Measurements from ENCODE around the gene COL5A1. TPM values are rescaled to one million over a fixed set of nuclear protein-coding genes. Genes with fewer than 3 reads are reported as not detected.

The COL5A1 gene
- total RNA-seq, 2 donors from 2014 or later: 10.9 to 22.0 TPM

GRCh38 chr9:134726722-134727034, 85.1 kb downstream of the COL5A1 start:
- Histone ChIP-seq H3K27me3 (no peaks in the 10 kb centered on the region), H3K27ac (no peak overlapping the region), H3K4me1 (peaks cover 0 to 18% of the 10 kb centered on the region in 2 donors), H3K9me3 (no peaks in the 10 kb centered on the region), H3K4me3 (no peak overlapping the region), H3K36me3 (no peaks in the 10 kb centered on the region)
- TF ChIP-seq CTCF (IDR thresholded peaks at IDR 0.05): no peak
- DNase-seq (ENCODE audit: low spot score): no peak

GRCh38 chr9:134728021-134728795, 86.6 kb downstream of the COL5A1 start:
- no peaks in the 10 kb centered on the region for H3K9me3 ChIP-seq
- peak overlapping the region in 1 of 2 donors; percentile 16 for H3K27ac ChIP-seq
- DNase-seq (ENCODE audit: low spot score): no peak
- H3K36me3 ChIP-seq: no peaks in the 10 kb centered on the region
- no peak for TF ChIP-seq CTCF (IDR thresholded peaks at IDR 0.05)
- no peaks in the 10 kb centered on the region for H3K27me3 ChIP-seq
- no peak overlapping the region for H3K4me3 ChIP-seq
- H3K4me1 ChIP-seq: peaks cover 0 to 21% of the 10 kb centered on the region in 2 donors

GRCh38 chr9:134728801-134729495, 87.3 kb downstream of the COL5A1 start:
- no peak for DNase-seq (ENCODE audit: low spot score)
- TF ChIP-seq CTCF (IDR thresholded peaks at IDR 0.05): no peak
- Histone ChIP-seq H3K9me3 (no peaks in the 10 kb centered on the region), H3K36me3 (no peaks in the 10 kb centered on the region), H3K27ac (peak overlapping the region in 1 of 2 donors; percentile 16), H3K27me3 (no peaks in the 10 kb centered on the region), H3K4me3 (no peak overlapping the region), H3K4me1 (peaks cover 0 to 28% of the 10 kb centered on the region in 2 donors)

GRCh38 chr9:134730011-134730760, 88.6 kb downstream of the COL5A1 start:
- peak overlapping the region; percentile 25 to 63 for H3K27ac ChIP-seq
- no peaks in the 10 kb centered on the region for H3K9me3 ChIP-seq
- H3K36me3 ChIP-seq: no peaks in the 10 kb centered on the region
- peaks cover 0 to 34% of the 10 kb centered on the region in 2 donors for H3K4me1 ChIP-seq
- H3K27me3 ChIP-seq: no peaks in the 10 kb centered on the region
- H3K4me3 ChIP-seq: no peak overlapping the region
- peak; percentile 90 for DNase-seq (ENCODE audit: low spot score)
- TF ChIP-seq CTCF (IDR thresholded peaks at IDR 0.05): no peak

- H3K27ac ChIP-seq: peak overlapping the region; percentile 25 to 63
- no peak for DNase-seq (ENCODE audit: low spot score)
- H3K4me1 ChIP-seq: peaks cover 0 to 38% of the 10 kb centered on the region in 2 donors
Measured at GRCh38 chr9:134730761-134731496, 89.3 kb downstream of the COL5A1 start.

More at GRCh38 chr9:134730761-134731496, 89.3 kb downstream of the COL5A1 start:
- no peaks in the 10 kb centered on the region for H3K27me3 ChIP-seq
- H3K4me3 ChIP-seq: no peak overlapping the region
- H3K36me3 ChIP-seq: no peaks in the 10 kb centered on the region
- no peak for TF ChIP-seq CTCF (IDR thresholded peaks at IDR 0.05)
- no peaks in the 10 kb centered on the region for H3K9me3 ChIP-seq

Data from right atrium auricular region (tissue), 2 donors.